GM18951 (cell line): Measurements from ENCODE around the gene SUN3.

Source experiments
- POLR2A ChIP-seq: IDR thresholded peaks from 4 replicates; pipeline ENCODE4 v1.6.1; 2011; ENCODE audit warnings: mild to moderate bottlenecking; ENCODE audit not compliant: insufficient read length, insufficient read depth; ENCODE audit errors: extremely low read depth
- in situ Hi-C: fragments of 300-500 bp; cut with MboI; formaldehyde crosslinking; loops from one replicate; pipeline ENCODE4 v1.12.0; 2022; ENCODE audit warnings: low sequenced_read_pairs, mixed read lengths, inconsistent platforms; ENCODE audit not compliant: unreplicated experiment

Gene SUN3

GRCh38 chr7:47942132-47942531 is 86.8 kb downstream of the SUN3 start:
- TF ChIP-seq POLR2A = no peak
- in situ Hi-C loops = no loop called here

- in situ Hi-C loops = no loop called here
Observed at GRCh38 chr7:47941136-47941844, 87.6 kb downstream of the SUN3 start.

GRCh38 chr7:47940088-47941013 is 88.6 kb downstream of the SUN3 start:
- TF ChIP-seq POLR2A = no peak
- in situ Hi-C loops = no loop called here

More at GRCh38 chr7:47941136-47941844, 87.6 kb downstream of the SUN3 start:
- no peak for TF ChIP-seq POLR2A

GRCh38 chr7:47939425-47940036 is 89.4 kb downstream of the SUN3 start:
- no peak for TF ChIP-seq POLR2A
- in situ Hi-C loops = no loop called here

- in situ Hi-C loops = no loop called here
- no peak for TF ChIP-seq POLR2A
Observed at GRCh38 chr7:47938574-47939165, 90.2 kb downstream of the SUN3 start.

- in situ Hi-C loops = no loop called here
- TF ChIP-seq POLR2A = no peak
Observed at GRCh38 chr7:47937711-47938573, 91.0 kb downstream of the SUN3 start.
